ENCODE data around the gene C13orf46. TPM values are rescaled to one million over a fixed set of nuclear protein-coding genes. Genes with fewer than 3 reads are reported as not detected.
A peak's percentile ranks its signal among the peaks of the same experiment; 100 is the strongest.

C13orf46 gene
- total RNA-seq, 1 experiment from 2014 or later, result 0.07 TPM

- H3K27ac ChIP-seq (ENCODE audit: low read length), result no peak overlapping the region
- intact Hi-C loops (cut with micrococcal nuclease), result loop anchor here (10.0 kb wide), 1 partner anchor 88 kb away; no protein-coding TSS in a partner anchor
- H3K79me2 ChIP-seq (ENCODE audit: low read length), result no peaks in the 10 kb centered on the region
- H3K9me2 ChIP-seq (replicated peaks; ENCODE audit: low read length), result no peaks in the 10 kb centered on the region
- H3K9me3 ChIP-seq (ENCODE audit: low read length), result no peaks in the 10 kb centered on the region
- no peaks in the 10 kb centered on the region for H3K36me3 ChIP-seq (ENCODE audit: low read depth, low read length)
- peak overlapping the region; percentile 18; the same call in 1 of the 2 replicates for H3K4me2 ChIP-seq (ENCODE audit: low read length)
- BruUV-seq (replicated peaks), result no TSS peak
- H4K20me1 ChIP-seq (ENCODE audit: low read length), result no peaks in the 10 kb centered on the region
- no peaks in the 10 kb centered on the region for H3F3A ChIP-seq (ENCODE audit: low read length, unreplicated experiment)
- peak; percentile 68 for DNase-seq
- ChIA-PET CTCF (no interaction called here), POLR2A (ENCODE audit: unreplicated experiment) (no interaction called here)
- no peak overlapping the region for H3K4me3 ChIP-seq (ENCODE audit: low read length)
- peak; percentile 78 for ATAC-seq
- H2AFZ ChIP-seq (ENCODE audit: low read length), result no peak overlapping the region
- peaks cover 21% of the 10 kb centered on the region for H3K4me1 ChIP-seq (ENCODE audit: insufficient read depth, low read length)
- TF ChIP-seq CTCF (conservative IDR thresholded peaks at IDR 0.05; ENCODE audit: low read depth, low read length), result no peak
- no peak for TF ChIP-seq EZH2 (IDR thresholded peaks at IDR 0.05; ENCODE audit: low read length, unreplicated experiment)
- H3K27me3 ChIP-seq (ENCODE audit: low read length), result no peaks in the 10 kb centered on the region
- no peak overlapping the region for H3K9ac ChIP-seq (ENCODE audit: low read length)
These were observed 3.1 kb upstream of the C13orf46 start for GRCh38 chr13:113976711-113977684.

GRCh38 chr13:113975416-113975815 lies 1.5 kb upstream of the C13orf46 start:
- H3F3A ChIP-seq (ENCODE audit: low read length, unreplicated experiment), result no peaks in the 10 kb centered on the region
- no peaks in the 10 kb centered on the region for H3K36me3 ChIP-seq (ENCODE audit: low read depth, low read length)
- POLR2A ChIA-PET (ENCODE audit: unreplicated experiment), result no interaction called here
- CTCF ChIA-PET, result no interaction called here
- no peaks in the 10 kb centered on the region for H3K9me2 ChIP-seq (replicated peaks; ENCODE audit: low read length)
- intact Hi-C loops (cut with micrococcal nuclease), result loop anchor here (10.0 kb wide), 1 partner anchor 89 kb away; no protein-coding TSS in a partner anchor
- H3K79me2 ChIP-seq (ENCODE audit: low read length), result no peaks in the 10 kb centered on the region
- peaks cover 25% of the 10 kb centered on the region for H3K4me1 ChIP-seq (ENCODE audit: insufficient read depth, low read length)
- no peak overlapping the region for H3K9ac ChIP-seq (ENCODE audit: low read length)
- H2AFZ ChIP-seq (ENCODE audit: low read length), result no peak overlapping the region
- no peak overlapping the region for H3K27ac ChIP-seq (ENCODE audit: low read length)
- H3K9me3 ChIP-seq (ENCODE audit: low read length), result no peaks in the 10 kb centered on the region
- H3K4me3 ChIP-seq (ENCODE audit: low read length), result no peak overlapping the region
- TF ChIP-seq EZH2 (IDR thresholded peaks at IDR 0.05; ENCODE audit: low read length, unreplicated experiment) (no peak), EZH2phosphoT487 (IDR thresholded peaks at IDR 0.05; ENCODE audit: borderline replicate concordance, low read length) (no peak), CTCF (conservative IDR thresholded peaks at IDR 0.05; ENCODE audit: low read depth, low read length) (no peak)
- no peak overlapping the region for H3K4me2 ChIP-seq (ENCODE audit: low read length)
- DNase-seq (no peak), ATAC-seq (no peak)
- H3K27me3 ChIP-seq (ENCODE audit: low read length), result no peaks in the 10 kb centered on the region
- BruUV-seq (replicated peaks), result no TSS peak
- H4K20me1 ChIP-seq (ENCODE audit: low read length), result no peaks in the 10 kb centered on the region
